HG03439 (cell line): Measurements from ENCODE around the gene XBP1.
"Not testable (repeated sequence)": the region's sequence is repeated elsewhere in the genome, so short reads cannot be mapped to it uniquely, and the experiment has no call there.

Experiments used
- ATAC-seq: cut with Tn5 transposase; IDR thresholded peaks from one replicate; pipeline ENCODE4 v1.9.1; 2021; ENCODE audit warnings: mild to moderate bottlenecking, moderate library complexity; ENCODE audit not compliant: unreplicated experiment

XBP1 gene

GRCh38 chr22:28754512-28754911 lies 45.9 kb downstream of the XBP1 start:
- ATAC-seq = not testable (repeated sequence)

- ATAC-seq = no peak
Measured at GRCh38 chr22:28750471-28750881, 49.9 kb downstream of the XBP1 start.
